ENCODE data around the gene MTERF4.

Gene MTERF4

DNA sequence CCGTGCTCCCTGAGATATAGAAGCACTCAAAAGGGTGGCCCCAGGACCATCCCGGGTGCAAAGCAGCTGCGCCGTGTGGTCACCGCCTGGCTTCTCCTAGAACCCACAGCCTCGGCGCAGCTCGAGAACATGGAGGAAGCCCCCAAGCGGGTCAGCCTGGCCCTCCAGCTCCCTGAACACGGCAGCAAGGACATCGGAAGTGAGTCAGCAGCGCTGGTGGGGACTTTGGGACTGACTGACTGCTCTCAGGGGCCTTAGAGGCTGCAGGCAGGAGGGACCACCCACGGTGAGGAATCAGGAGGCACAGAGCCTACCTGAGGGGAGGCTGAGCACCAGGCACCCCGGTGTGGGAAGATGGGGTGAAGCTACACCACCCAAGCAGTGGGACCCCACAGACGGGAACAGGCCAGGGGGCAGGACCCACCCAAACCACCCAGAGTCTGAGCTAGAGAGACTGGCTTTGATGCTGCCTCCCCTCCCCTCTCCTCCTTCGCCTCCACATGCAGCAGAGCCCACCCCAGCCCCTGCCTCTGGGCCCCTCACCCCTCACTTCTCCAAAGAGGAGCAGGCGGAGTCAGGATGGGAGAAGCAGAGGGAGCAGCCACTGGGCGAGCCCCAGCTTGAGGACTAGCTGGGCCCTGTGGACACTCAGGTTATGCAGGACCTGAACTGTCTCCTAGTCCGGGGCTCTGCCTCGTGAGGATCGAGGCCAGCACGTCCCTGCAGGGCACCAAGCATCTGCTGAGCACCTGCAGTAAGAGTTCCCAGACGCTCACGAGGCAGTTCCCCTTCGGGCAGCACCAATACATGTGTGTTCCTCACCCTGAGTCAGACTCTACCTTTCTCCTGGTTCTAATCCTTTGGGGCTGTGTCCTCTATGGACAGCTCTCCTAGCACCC lies 28.7 kb downstream of the MTERF4 start:
- TF ChIP-seq ISL1 (CRISPR knock-in tag; IDR thresholded peaks at IDR 0.05) (no peak), ZNF8 (CRISPR knock-in tag; IDR thresholded peaks at IDR 0.05) (no peak), ARNTL (CRISPR knock-in tag; IDR thresholded peaks at IDR 0.05; ENCODE audit: borderline replicate concordance, low read depth) (no peak)
- TF ChIP-seq, protein P1, sequence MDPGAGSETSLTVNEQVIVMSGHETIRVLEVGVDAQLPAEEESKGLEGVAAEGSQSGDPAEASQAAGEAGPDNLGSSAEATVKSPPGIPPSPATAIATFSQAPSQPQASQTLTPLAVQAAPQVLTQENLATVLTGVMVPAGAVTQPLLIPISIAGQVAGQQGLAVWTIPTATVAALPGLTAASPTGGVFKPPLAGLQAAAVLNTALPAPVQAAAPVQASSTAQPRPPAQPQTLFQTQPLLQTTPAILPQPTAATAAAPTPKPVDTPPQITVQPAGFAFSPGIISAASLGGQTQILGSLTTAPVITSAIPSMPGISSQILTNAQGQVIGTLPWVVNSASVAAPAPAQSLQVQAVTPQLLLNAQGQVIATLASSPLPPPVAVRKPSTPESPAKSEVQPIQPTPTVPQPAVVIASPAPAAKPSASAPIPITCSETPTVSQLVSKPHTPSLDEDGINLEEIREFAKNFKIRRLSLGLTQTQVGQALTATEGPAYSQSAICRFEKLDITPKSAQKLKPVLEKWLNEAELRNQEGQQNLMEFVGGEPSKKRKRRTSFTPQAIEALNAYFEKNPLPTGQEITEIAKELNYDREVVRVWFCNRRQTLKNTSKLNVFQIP (CRISPR knock-in tag; IDR thresholded peaks at IDR 0.05; ENCODE audit: borderline replicate concordance, low read depth): no peak
- TF ChIP-seq, protein P2, sequence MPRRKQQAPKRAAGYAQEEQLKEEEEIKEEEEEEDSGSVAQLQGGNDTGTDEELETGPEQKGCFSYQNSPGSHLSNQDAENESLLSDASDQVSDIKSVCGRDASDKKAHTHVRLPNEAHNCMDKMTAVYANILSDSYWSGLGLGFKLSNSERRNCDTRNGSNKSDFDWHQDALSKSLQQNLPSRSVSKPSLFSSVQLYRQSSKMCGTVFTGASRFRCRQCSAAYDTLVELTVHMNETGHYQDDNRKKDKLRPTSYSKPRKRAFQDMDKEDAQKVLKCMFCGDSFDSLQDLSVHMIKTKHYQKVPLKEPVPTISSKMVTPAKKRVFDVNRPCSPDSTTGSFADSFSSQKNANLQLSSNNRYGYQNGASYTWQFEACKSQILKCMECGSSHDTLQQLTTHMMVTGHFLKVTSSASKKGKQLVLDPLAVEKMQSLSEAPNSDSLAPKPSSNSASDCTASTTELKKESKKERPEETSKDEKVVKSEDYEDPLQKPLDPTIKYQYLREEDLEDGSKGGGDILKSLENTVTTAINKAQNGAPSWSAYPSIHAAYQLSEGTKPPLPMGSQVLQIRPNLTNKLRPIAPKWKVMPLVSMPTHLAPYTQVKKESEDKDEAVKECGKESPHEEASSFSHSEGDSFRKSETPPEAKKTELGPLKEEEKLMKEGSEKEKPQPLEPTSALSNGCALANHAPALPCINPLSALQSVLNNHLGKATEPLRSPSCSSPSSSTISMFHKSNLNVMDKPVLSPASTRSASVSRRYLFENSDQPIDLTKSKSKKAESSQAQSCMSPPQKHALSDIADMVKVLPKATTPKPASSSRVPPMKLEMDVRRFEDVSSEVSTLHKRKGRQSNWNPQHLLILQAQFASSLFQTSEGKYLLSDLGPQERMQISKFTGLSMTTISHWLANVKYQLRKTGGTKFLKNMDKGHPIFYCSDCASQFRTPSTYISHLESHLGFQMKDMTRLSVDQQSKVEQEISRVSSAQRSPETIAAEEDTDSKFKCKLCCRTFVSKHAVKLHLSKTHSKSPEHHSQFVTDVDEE (CRISPR knock-in tag; IDR thresholded peaks at IDR 0.05): no peak
- no peak for ATAC-seq

DNA sequence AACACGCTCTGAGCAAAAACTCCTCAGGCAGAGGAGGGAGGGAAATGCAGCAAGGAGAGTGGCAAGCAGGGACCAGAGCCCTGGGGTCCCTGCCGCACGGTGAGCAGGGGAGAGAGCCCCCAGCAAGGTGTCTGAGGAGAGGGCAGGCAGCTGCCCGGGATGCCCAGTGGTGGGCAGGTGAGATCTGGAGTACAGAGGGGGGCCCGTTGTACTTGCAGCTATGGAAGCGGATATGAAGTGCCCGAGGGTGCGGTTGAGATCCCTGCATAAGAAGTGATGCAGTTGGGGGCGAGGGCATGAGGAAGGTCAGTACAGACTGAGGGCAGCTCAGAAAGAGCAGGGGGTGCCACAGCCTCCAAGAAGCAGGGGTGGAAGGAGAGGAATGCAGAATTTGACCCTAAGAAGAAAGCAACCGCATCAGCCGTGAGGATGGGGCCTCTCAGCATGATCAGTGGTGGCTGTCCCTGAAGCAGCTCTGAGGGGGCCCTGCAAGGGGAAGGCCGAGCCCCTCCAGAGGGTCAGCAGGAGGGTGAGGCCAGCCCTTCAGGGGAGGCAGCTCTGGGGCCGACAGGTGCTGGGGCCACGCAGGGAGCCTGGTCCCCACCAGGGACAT lies 29.4 kb downstream of the MTERF4 start:
- ATAC-seq: no peak
- TF ChIP-seq ZFP3 (CRISPR knock-in tag; IDR thresholded peaks at IDR 0.05) (no peak), TOX (CRISPR knock-in tag; IDR thresholded peaks at IDR 0.05; ENCODE audit: borderline replicate concordance) (no peak), TCF4 (CRISPR knock-in tag; IDR thresholded peaks at IDR 0.05; ENCODE audit: borderline replicate concordance) (no peak), ESRRG (CRISPR knock-in tag; IDR thresholded peaks at IDR 0.05) (no peak), ISL1 (CRISPR knock-in tag; IDR thresholded peaks at IDR 0.05) (no peak), ZNF8 (CRISPR knock-in tag; IDR thresholded peaks at IDR 0.05) (no peak), CSDC2 (CRISPR knock-in tag; IDR thresholded peaks at IDR 0.05) (no peak), ZNF70 (CRISPR knock-in tag; IDR thresholded peaks at IDR 0.05) (no peak), BACH2 (CRISPR knock-in tag; IDR thresholded peaks at IDR 0.05; ENCODE audit: borderline replicate concordance) (no peak), ZNF565 (CRISPR knock-in tag; conservative IDR thresholded peaks at IDR 0.05; ENCODE audit: low read depth) (no peak)
- TF ChIP-seq, protein P3, sequence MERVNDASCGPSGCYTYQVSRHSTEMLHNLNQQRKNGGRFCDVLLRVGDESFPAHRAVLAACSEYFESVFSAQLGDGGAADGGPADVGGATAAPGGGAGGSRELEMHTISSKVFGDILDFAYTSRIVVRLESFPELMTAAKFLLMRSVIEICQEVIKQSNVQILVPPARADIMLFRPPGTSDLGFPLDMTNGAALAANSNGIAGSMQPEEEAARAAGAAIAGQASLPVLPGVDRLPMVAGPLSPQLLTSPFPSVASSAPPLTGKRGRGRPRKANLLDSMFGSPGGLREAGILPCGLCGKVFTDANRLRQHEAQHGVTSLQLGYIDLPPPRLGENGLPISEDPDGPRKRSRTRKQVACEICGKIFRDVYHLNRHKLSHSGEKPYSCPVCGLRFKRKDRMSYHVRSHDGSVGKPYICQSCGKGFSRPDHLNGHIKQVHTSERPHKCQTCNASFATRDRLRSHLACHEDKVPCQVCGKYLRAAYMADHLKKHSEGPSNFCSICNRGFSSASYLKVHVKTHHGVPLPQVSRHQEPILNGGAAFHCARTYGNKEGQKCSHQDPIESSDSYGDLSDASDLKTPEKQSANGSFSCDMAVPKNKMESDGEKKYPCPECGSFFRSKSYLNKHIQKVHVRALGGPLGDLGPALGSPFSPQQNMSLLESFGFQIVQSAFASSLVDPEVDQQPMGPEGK (CRISPR knock-in tag; IDR thresholded peaks at IDR 0.05; ENCODE audit: borderline replicate concordance): no peak
- TF ChIP-seq, protein P4, sequence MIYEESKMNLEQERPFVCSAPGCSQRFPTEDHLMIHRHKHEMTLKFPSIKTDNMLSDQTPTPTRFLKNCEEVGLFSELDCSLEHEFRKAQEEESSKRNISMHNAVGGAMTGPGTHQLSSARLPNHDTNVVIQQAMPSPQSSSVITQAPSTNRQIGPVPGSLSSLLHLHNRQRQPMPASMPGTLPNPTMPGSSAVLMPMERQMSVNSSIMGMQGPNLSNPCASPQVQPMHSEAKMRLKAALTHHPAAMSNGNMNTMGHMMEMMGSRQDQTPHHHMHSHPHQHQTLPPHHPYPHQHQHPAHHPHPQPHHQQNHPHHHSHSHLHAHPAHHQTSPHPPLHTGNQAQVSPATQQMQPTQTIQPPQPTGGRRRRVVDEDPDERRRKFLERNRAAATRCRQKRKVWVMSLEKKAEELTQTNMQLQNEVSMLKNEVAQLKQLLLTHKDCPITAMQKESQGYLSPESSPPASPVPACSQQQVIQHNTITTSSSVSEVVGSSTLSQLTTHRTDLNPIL (CRISPR knock-in tag; IDR thresholded peaks at IDR 0.05; ENCODE audit: low read depth): no peak
- TF ChIP-seq, protein P5, sequence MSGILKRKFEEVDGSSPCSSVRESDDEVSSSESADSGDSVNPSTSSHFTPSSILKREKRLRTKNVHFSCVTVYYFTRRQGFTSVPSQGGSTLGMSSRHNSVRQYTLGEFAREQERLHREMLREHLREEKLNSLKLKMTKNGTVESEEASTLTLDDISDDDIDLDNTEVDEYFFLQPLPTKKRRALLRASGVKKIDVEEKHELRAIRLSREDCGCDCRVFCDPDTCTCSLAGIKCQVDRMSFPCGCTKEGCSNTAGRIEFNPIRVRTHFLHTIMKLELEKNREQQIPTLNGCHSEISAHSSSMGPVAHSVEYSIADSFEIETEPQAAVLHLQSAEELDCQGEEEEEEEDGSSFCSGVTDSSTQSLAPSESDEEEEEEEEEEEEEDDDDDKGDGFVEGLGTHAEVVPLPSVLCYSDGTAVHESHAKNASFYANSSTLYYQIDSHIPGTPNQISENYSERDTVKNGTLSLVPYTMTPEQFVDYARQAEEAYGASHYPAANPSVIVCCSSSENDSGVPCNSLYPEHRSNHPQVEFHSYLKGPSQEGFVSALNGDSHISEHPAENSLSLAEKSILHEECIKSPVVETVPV (CRISPR knock-in tag; IDR thresholded peaks at IDR 0.05): no peak

DNA sequence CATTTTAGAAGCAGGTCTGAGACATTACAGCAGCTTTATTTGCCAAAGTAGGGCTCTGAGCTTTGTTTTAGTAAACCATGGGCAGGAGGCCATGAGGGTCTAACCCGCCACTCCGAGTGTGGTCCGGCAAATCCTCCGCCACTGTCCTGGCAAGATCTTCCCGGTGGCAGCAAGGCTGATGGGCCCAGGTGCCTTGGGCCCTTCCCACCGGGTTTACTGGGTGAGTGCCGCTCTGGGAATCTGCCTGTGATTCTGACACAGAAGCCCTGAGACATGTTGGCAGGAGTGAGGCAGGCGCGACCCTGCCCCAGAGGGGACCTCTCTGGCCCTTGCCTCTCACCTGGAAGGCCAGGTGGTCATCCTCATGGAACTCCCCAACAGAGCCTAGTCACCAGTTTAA lies 29.9 kb downstream of the MTERF4 start:
- ATAC-seq: no peak
- TF ChIP-seq, protein P1 (CRISPR knock-in tag; IDR thresholded peaks at IDR 0.05; ENCODE audit: borderline replicate concordance, low read depth): no peak
- TF ChIP-seq CSDC2 (CRISPR knock-in tag; IDR thresholded peaks at IDR 0.05) (no peak), OSR1 (CRISPR knock-in tag; IDR thresholded peaks at IDR 0.05) (no peak), TOX (CRISPR knock-in tag; IDR thresholded peaks at IDR 0.05; ENCODE audit: borderline replicate concordance) (no peak), ARNTL (CRISPR knock-in tag; IDR thresholded peaks at IDR 0.05; ENCODE audit: borderline replicate concordance, low read depth) (no peak), ZC3H10 (CRISPR knock-in tag; IDR thresholded peaks at IDR 0.05) (no peak), ZNF565 (CRISPR knock-in tag; conservative IDR thresholded peaks at IDR 0.05; ENCODE audit: low read depth) (no peak)
- TF ChIP-seq, protein P2 (CRISPR knock-in tag; IDR thresholded peaks at IDR 0.05): no peak
- TF ChIP-seq, protein P3 (CRISPR knock-in tag; IDR thresholded peaks at IDR 0.05; ENCODE audit: borderline replicate concordance): no peak
